Bronchial epithelial cell (primary cell): ENCODE results near the gene GZMA. TPM values are rescaled to one million over a fixed set of nuclear protein-coding genes. Genes with fewer than 3 reads are reported as not detected.

Experiments
- DNase-seq: peaks from one replicate; pipeline ENCODE4 v3.0.0-alpha.2; 2010; ENCODE audit warnings: low read depth
- FAIRE-seq: peaks from 2 replicates; lab custom pipeline; 2011; peaks lifted over from hg19 to GRCh38; lab: Jason Lieb, UNC
- H3K27me3 ChIP-seq: 2 replicates; pipeline ENCODE4 v1.5.1; 2011; ENCODE audit warnings: low read length; ENCODE audit not compliant: control insufficient read depth, insufficient read depth
- H3K36me3 ChIP-seq: 2 replicates; pipeline ENCODE4 v1.5.1; 2011; ENCODE audit warnings: low read length; ENCODE audit not compliant: control insufficient read depth, insufficient read depth
- H3K4me3 ChIP-seq: 2 replicates; pipeline ENCODE4 v1.5.1; 2011; ENCODE audit warnings: mild to moderate bottlenecking, low read depth, low read length, control low read depth
- total RNA-seq: library from RNA; depleted of rRNA; stranded (reverse); fragments of >200 nt; gene quantifications from 2 replicates; pipeline ENCODE4 v1.2.1, GENCODE V29; 2014
- TF ChIP-seq, protein P1 (sequence below): IDR thresholded peaks from 2 replicates; pipeline ENCODE4 v1.5.1; 2011; ENCODE audit warnings: mild to moderate bottlenecking, moderate library complexity, low read length, control low read depth, inconsistent platforms; ENCODE audit not compliant: insufficient read depth, severe bottlenecking

The GZMA gene
- total RNA-seq, 1 donor from 2014 or later: not detected

- Histone ChIP-seq H3K4me3 (no peak overlapping the region), H3K27me3 (no peaks in the 10 kb centered on the region), H3K36me3 (no peaks in the 10 kb centered on the region)
- DNase-seq (peak; percentile 94), FAIRE-seq (peak; percentile 77)
- TF ChIP-seq, protein P1, sequence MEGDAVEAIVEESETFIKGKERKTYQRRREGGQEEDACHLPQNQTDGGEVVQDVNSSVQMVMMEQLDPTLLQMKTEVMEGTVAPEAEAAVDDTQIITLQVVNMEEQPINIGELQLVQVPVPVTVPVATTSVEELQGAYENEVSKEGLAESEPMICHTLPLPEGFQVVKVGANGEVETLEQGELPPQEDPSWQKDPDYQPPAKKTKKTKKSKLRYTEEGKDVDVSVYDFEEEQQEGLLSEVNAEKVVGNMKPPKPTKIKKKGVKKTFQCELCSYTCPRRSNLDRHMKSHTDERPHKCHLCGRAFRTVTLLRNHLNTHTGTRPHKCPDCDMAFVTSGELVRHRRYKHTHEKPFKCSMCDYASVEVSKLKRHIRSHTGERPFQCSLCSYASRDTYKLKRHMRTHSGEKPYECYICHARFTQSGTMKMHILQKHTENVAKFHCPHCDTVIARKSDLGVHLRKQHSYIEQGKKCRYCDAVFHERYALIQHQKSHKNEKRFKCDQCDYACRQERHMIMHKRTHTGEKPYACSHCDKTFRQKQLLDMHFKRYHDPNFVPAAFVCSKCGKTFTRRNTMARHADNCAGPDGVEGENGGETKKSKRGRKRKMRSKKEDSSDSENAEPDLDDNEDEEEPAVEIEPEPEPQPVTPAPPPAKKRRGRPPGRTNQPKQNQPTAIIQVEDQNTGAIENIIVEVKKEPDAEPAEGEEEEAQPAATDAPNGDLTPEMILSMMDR: no peak
Measured at GRCh38 chr5:55151923-55152842, 49.7 kb downstream of the GZMA start.

GRCh38 chr5:55154873-55155272, 52.4 kb downstream of the GZMA start:
- TF ChIP-seq, protein P1: no peak
- Histone ChIP-seq H3K27me3 (no peaks in the 10 kb centered on the region), H3K4me3 (no peak overlapping the region), H3K36me3 (no peaks in the 10 kb centered on the region)
- FAIRE-seq (no peak), DNase-seq (peak; percentile 68)

Other genes starting within 250 kb of the GZMA start
- not detected in 2 replicates for gene ESM1, start 117.1 kb upstream of the GZMA start, total RNA-seq
- gene GZMK, start 78.4 kb upstream of the GZMA start, total RNA-seq: not detected in 2 replicates
- gene GPX8, start 57.5 kb downstream of the GZMA start, total RNA-seq: 12.0 and 12.1 TPM in 2 replicates
- gene CDC20B, start 70.5 kb downstream of the GZMA start, total RNA-seq: not detected in 2 replicates
- gene MCIDAS, start 124.7 kb downstream of the GZMA start, total RNA-seq: under 0.01 and 0.13 TPM in 2 replicates
- gene CCNO, start 131.0 kb downstream of the GZMA start, total RNA-seq: 1.6 and 1.8 TPM in 2 replicates
- gene DHX29, start 205.0 kb downstream of the GZMA start, total RNA-seq: 16.3 and 18.8 TPM in 2 replicates
- 82.1 and 94.5 TPM in 2 replicates for gene MTREX, start 205.3 kb downstream of the GZMA start, total RNA-seq